Measurements from ENCODE around the gene RNF225.
"Not testable (repeated sequence)": the region's sequence is repeated elsewhere in the genome, so short reads cannot be mapped to it uniquely, and the experiment has no call there.

Gene RNF225

GRCh38 chr19:58395220-58395978 lies at the start of gene RNF225:
Gene RNF225, plus strand, starts transcription at chr19:58395656. Its CDS starts 434 bp downstream, at chr19:58396090.
- no peak for DNase-seq

GRCh38 chr19:58346961-58347929 lies 48.2 kb upstream of the RNF225 start:
- DNase-seq, result peak; percentile 70

- DNase-seq, result not testable (repeated sequence)
These were observed 47.4 kb upstream of the RNF225 start for GRCh38 chr19:58348080-58348479.

GRCh38 chr19:58349590-58349989 lies 45.9 kb upstream of the RNF225 start:
- DNase-seq, result no peak

GRCh38 chr19:58350001-58350861 lies 45.2 kb upstream of the RNF225 start:
- DNase-seq, result no peak

- DNase-seq, result no peak
These were observed 44.4 kb upstream of the RNF225 start for GRCh38 chr19:58350871-58351557.

- DNase-seq, result no peak
These were observed 43.9 kb upstream of the RNF225 start for GRCh38 chr19:58351558-58351878.

- no peak for DNase-seq
These were observed 43.3 kb upstream of the RNF225 start for GRCh38 chr19:58351990-58352755.

GRCh38 chr19:58352760-58353671 lies 42.4 kb upstream of the RNF225 start, which contains the start of gene A1BG:
Gene A1BG, minus strand, starts transcription at chr19:58353492. Its CDS starts 55 bp downstream, at chr19:58353437.
- DNase-seq, result no peak

- DNase-seq, result no peak
These were observed 41.6 kb upstream of the RNF225 start for GRCh38 chr19:58353717-58354477.

- no peak for DNase-seq
These were observed 40.9 kb upstream of the RNF225 start for GRCh38 chr19:58354478-58355030.

GRCh38 chr19:58355215-58355796 lies 40.1 kb upstream of the RNF225 start:
- DNase-seq, result no peak

- DNase-seq, result peak; percentile 48
These were observed 39.3 kb upstream of the RNF225 start for GRCh38 chr19:58355908-58356765.

GRCh38 chr19:58356766-58357480 lies 38.5 kb upstream of the RNF225 start:
- no peak for DNase-seq

GRCh38 chr19:58357481-58358145 lies 37.8 kb upstream of the RNF225 start:
- DNase-seq, result no peak

- DNase-seq, result peak; percentile 70
These were observed 33.6 kb upstream of the RNF225 start for GRCh38 chr19:58361900-58362271.

All from activated CD4-positive, CD25-positive, alpha-beta regulatory T cell treated with anti-CD3 and anti-CD28 coated beads, Interleukin-2, amount 50 U/mL, for 72 hours (primary cell).